ENCODE results near the gene CEP164.

DNA sequence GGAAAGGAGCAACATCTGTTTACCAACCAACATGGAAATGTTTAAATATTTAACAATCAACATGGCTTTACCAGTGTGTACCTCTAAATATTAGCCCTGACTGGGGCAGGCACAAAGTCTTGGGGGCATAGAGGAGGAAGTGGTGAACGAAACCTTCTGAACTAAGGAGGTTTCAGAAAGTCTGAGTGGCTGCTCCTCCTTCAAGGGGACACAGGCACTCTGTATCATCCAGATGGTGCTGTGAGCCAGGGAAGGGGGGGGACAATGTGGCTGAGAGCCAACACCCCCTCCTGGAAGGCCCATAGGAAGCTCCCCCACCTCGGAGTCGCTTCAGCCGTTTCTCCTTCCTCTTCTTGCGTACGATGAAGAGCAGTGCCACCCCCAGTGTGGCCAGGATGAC is 107.7 kb downstream of the CEP164 start:
- TF ChIP-seq POLR2AphosphoS5 (IDR thresholded peaks at IDR 0.05; ENCODE audit: insufficient read depth in 1 of 2, low read depth in 1 of 2) = no peak
- TF ChIP-seq, protein P1, sequence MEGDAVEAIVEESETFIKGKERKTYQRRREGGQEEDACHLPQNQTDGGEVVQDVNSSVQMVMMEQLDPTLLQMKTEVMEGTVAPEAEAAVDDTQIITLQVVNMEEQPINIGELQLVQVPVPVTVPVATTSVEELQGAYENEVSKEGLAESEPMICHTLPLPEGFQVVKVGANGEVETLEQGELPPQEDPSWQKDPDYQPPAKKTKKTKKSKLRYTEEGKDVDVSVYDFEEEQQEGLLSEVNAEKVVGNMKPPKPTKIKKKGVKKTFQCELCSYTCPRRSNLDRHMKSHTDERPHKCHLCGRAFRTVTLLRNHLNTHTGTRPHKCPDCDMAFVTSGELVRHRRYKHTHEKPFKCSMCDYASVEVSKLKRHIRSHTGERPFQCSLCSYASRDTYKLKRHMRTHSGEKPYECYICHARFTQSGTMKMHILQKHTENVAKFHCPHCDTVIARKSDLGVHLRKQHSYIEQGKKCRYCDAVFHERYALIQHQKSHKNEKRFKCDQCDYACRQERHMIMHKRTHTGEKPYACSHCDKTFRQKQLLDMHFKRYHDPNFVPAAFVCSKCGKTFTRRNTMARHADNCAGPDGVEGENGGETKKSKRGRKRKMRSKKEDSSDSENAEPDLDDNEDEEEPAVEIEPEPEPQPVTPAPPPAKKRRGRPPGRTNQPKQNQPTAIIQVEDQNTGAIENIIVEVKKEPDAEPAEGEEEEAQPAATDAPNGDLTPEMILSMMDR (IDR thresholded peaks at IDR 0.05) = no peak

Data from vagina (tissue), 2 donors.